ENCODE measurements around the gene GALNT14. TPM values are rescaled to one million over a fixed set of nuclear protein-coding genes. Genes with fewer than 3 reads are reported as not detected.

GALNT14 gene
- total RNA-seq, 1 experiment from 2014 or later: 2.7 TPM

- Mint-ChIP-seq H3K27me3 (ENCODE audit: low read depth) (no peaks in the 10 kb centered on the region), H3K27ac (peak overlapping the region in 1 of 3 experiments; percentile 44; a peak in 2 of 7 replicates), H3K4me1 (peaks cover 7 to 11% of the 10 kb centered on the region in 2 experiments; a peak in 3 of 4 replicates), H3K4me3 (no peak overlapping the region), H3K36me3 (ENCODE audit: insufficient read depth in 1 of 3, low read depth in 3 of 3) (no peaks in the 10 kb centered on the region), H3K9me3 (no peaks in the 10 kb centered on the region)
- Histone ChIP-seq H2BK5ac (ENCODE audit: insufficient read length, low read length) (no peak overlapping the region), H2BK15ac (ENCODE audit: low read depth, low read length) (no peak overlapping the region), H3K4ac (ENCODE audit: low read depth, low read length) (no peak overlapping the region), H3T11ph (ENCODE audit: low read length) (no peak overlapping the region), H3K27me3 (ENCODE audit: insufficient read depth, low read length) (no peaks in the 10 kb centered on the region), H2BK12ac (ENCODE audit: insufficient read length, low read depth, low read length) (no peak overlapping the region), H3K23ac (ENCODE audit: insufficient read length, low read depth, low read length) (no peak overlapping the region), H2AK5ac (ENCODE audit: insufficient read length, low read length) (no peak overlapping the region), H4K5ac (ENCODE audit: insufficient read length, low read depth, low read length) (no peak overlapping the region), H2BK20ac (ENCODE audit: low read depth, low read length, poor library complexity, severe bottlenecking) (no peak overlapping the region), H3K14ac (ENCODE audit: insufficient read depth, low read length) (no peak overlapping the region; the same call in 1 of the 2 replicates), H3K9me3 (ENCODE audit: control insufficient read depth, low read depth, low read length) (no peaks in the 10 kb centered on the region), H3K18ac (ENCODE audit: insufficient read length, low read depth, low read length) (no peak overlapping the region), H4K91ac (ENCODE audit: insufficient read length, low read depth, low read length) (no peak overlapping the region), H3K27ac (ENCODE audit: insufficient read length, low read depth, low read length) (no peak overlapping the region), H3K9ac (ENCODE audit: extremely low read depth, insufficient read length, low read length) (no peak overlapping the region), H2AFZ (ENCODE audit: low read length) (no peak overlapping the region), H3K23me2 (ENCODE audit: insufficient read length, low read depth, low read length, poor library complexity, severe bottlenecking) (no peaks in the 10 kb centered on the region), H4K8ac (replicated peaks; ENCODE audit: insufficient read length, low read depth, low read length) (no peak overlapping the region), H3K79me2 (ENCODE audit: insufficient read depth, low read length) (no peaks in the 10 kb centered on the region), H3K4me1 (ENCODE audit: insufficient read depth, low read length) (no peaks in the 10 kb centered on the region), H4K20me1 (ENCODE audit: control insufficient read depth, insufficient read depth, insufficient read length) (no peaks in the 10 kb centered on the region), H2BK120ac (ENCODE audit: low read depth, low read length, poor library complexity, severe bottlenecking) (no peak overlapping the region), H3K56ac (ENCODE audit: insufficient read length, low read depth, low read length) (no peak overlapping the region), H3K4me2 (ENCODE audit: insufficient read depth, insufficient read length, low read length) (no peak overlapping the region), H3K79me1 (ENCODE audit: insufficient read depth, low read depth, low read length, poor library complexity, severe bottlenecking) (no peaks in the 10 kb centered on the region)
- no peak for DNase-seq
- no peak for TF ChIP-seq CTCF (conservative IDR thresholded peaks at IDR 0.05)
- no CpG with 5 or more reads among the region's 11 CpGs for WGBS (ENCODE audit: extremely low coverage, insufficient read length, low lambda C conversion rate)
Measured at GRCh38 chr2:30964334-30965005, 173.8 kb downstream of the GALNT14 start.

Data from H9 (cell line).